ENCODE results near the gene TCTN2. TPM values are rescaled to one million over a fixed set of nuclear protein-coding genes. Genes with fewer than 3 reads are reported as not detected.

Gene TCTN2
- total and polyA plus RNA-seq, 9 donors = 6.3 to 11.7 (median 8.1) TPM

- DNase-seq = no peak
- Histone ChIP-seq H3K4me1 (ENCODE audit: control insufficient read depth, insufficient read depth, low read length) (no peaks in the 10 kb centered on the region), H3K9me3 (replicated peaks; ENCODE audit: control insufficient read depth, low read depth, low read length) (no peaks in the 10 kb centered on the region), H3K27me3 (ENCODE audit: control insufficient read depth, insufficient read depth, low read length) (no peaks in the 10 kb centered on the region), H3K4me3 (ENCODE audit: low read length) (no peak overlapping the region), H3K27ac (ENCODE audit: low read length) (no peak overlapping the region), H3K36me3 (ENCODE audit: control insufficient read depth, insufficient read depth, low read length) (peaks cover 36% of the 10 kb centered on the region)
- WGBS (ENCODE audit: insufficient coverage) = 97% methylated on average over 4 of the region's 4 CpGs
Measured at GRCh38 chr12:123654129-123654701, 16.7 kb upstream of the TCTN2 start.

DNA sequence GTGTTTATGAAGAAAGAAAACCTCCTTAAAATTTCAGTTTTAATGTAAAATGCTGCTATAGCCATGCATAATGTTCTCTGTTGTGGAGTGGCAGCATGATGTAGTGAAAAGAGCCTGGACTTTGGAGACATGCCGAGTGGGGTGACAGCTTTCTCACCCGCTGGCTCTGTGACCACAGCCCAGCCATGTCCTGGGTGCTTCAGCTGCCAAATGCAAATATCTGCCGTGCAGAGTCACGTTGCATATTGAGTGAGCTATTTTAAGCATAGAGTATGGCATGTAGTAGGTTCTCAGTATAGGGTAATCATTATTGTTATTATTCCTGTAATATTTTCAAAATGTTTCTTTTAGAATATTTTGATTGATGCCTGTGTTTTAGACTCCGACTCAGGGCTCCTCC, 15.5 kb upstream of the TCTN2 start:
- no peaks in the 10 kb centered on the region for H3K9me3 ChIP-seq (replicated peaks; ENCODE audit: control insufficient read depth, low read depth, low read length)
- peaks cover 35% of the 10 kb centered on the region for H3K36me3 ChIP-seq (ENCODE audit: control insufficient read depth, insufficient read depth, low read length)
- WGBS (ENCODE audit: insufficient coverage) = 94% methylated on average over 2 of the region's 5 CpGs
- no peak overlapping the region for H3K4me3 ChIP-seq (ENCODE audit: low read length)
- DNase-seq = peak; percentile 16
- no peaks in the 10 kb centered on the region for H3K27me3 ChIP-seq (ENCODE audit: control insufficient read depth, insufficient read depth, low read length)
- H3K27ac ChIP-seq (ENCODE audit: low read length) = no peak overlapping the region
- H3K4me1 ChIP-seq (ENCODE audit: control insufficient read depth, insufficient read depth, low read length) = no peaks in the 10 kb centered on the region

DNA sequence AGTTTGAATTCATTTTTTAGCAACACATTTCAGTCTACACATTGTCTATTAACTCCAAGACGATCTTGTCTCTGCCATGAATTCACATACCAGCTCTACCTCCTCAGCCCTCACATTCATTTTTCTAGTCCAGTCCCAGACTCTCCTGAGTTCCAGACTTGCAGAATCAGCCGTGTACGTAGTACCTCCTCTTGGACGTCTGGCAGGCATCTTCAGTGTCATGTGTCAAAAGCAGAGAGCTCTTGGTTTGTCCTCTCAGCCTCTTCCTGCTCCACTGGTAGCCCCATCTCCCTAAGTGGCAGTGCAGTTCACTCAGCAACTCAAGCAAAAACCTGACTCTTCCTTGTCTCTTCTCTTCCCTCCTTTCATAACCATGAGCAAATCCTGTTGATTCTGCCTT, 14.5 kb upstream of the TCTN2 start:
- Histone ChIP-seq H3K27me3 (ENCODE audit: control insufficient read depth, insufficient read depth, low read length) (no peaks in the 10 kb centered on the region), H3K9me3 (replicated peaks; ENCODE audit: control insufficient read depth, low read depth, low read length) (no peaks in the 10 kb centered on the region), H3K4me1 (ENCODE audit: control insufficient read depth, insufficient read depth, low read length) (no peaks in the 10 kb centered on the region), H3K36me3 (ENCODE audit: control insufficient read depth, insufficient read depth, low read length) (peaks cover 35% of the 10 kb centered on the region), H3K4me3 (ENCODE audit: low read length) (no peak overlapping the region), H3K27ac (ENCODE audit: low read length) (no peak overlapping the region)
- no peak for DNase-seq
- WGBS (ENCODE audit: insufficient coverage) = 77% methylated on average over 3 of the region's 4 CpGs

GRCh38 chr12:123657211-123657610, 13.7 kb upstream of the TCTN2 start:
- H3K4me3 ChIP-seq (ENCODE audit: low read length) = no peak overlapping the region
- H3K9me3 ChIP-seq (replicated peaks; ENCODE audit: control insufficient read depth, low read depth, low read length) = no peaks in the 10 kb centered on the region
- peaks cover 33% of the 10 kb centered on the region for H3K36me3 ChIP-seq (ENCODE audit: control insufficient read depth, insufficient read depth, low read length)
- DNase-seq = no peak
- H3K27ac ChIP-seq (ENCODE audit: low read length) = no peak overlapping the region
- H3K27me3 ChIP-seq (ENCODE audit: control insufficient read depth, insufficient read depth, low read length) = no peaks in the 10 kb centered on the region
- H3K4me1 ChIP-seq (ENCODE audit: control insufficient read depth, insufficient read depth, low read length) = no peaks in the 10 kb centered on the region
- 80% methylated on average over 9 of the region's 9 CpGs for WGBS (ENCODE audit: insufficient coverage)

DNA sequence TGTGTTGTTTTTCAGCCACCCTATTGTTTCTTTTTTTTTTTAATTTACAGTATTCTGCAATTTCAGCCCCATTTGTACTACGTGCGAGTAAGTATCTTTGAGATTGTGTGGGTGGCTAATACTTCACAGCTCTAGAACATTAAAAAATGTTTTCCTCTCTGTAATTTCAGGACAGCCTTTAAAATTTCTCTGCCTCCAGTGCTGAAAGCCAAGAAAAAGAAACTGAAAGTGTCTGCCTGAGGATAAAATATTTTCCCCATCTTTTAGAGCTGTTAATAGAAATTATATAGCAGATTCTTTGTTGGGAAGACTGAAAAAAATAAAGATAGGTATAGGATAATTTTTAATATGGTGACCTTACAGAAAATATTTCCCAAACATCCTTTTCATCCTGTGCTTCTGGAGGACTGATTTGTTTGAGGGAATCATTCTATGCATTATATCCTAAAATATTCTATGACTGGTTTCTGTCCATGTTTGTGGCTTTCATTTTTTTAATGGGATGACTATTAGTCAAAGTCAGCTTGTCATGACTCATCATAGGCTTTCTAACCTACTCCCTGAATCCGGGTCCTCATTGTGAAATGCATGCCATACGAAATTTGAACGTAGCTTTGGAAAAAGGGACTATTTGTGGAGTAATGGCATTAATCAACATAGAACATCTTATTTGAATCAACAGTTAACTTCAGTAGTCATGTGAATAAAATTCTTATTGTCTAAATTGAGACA, 10.8 kb upstream of the TCTN2 start:
- H3K27me3 ChIP-seq (ENCODE audit: control insufficient read depth, insufficient read depth, low read length) = no peaks in the 10 kb centered on the region
- WGBS (ENCODE audit: insufficient coverage) = no CpG with 5 or more reads among the region's 5 CpGs
- no peak overlapping the region for H3K27ac ChIP-seq (ENCODE audit: low read length)
- no peaks in the 10 kb centered on the region for H3K9me3 ChIP-seq (replicated peaks; ENCODE audit: control insufficient read depth, low read depth, low read length)
- H3K4me3 ChIP-seq (ENCODE audit: low read length) = no peak overlapping the region
- DNase-seq = no peak
- H3K4me1 ChIP-seq (ENCODE audit: control insufficient read depth, insufficient read depth, low read length) = no peaks in the 10 kb centered on the region
- H3K36me3 ChIP-seq (ENCODE audit: control insufficient read depth, insufficient read depth, low read length) = peaks cover 26% of the 10 kb centered on the region

- H3K27me3 ChIP-seq (ENCODE audit: control insufficient read depth, insufficient read depth, low read length) = no peaks in the 10 kb centered on the region
- no peaks in the 10 kb centered on the region for H3K9me3 ChIP-seq (replicated peaks; ENCODE audit: control insufficient read depth, low read depth, low read length)
- H3K4me1 ChIP-seq (ENCODE audit: control insufficient read depth, insufficient read depth, low read length) = peaks cover 11% of the 10 kb centered on the region
- 91% methylated on average over 5 of the region's 8 CpGs for WGBS (ENCODE audit: insufficient coverage)
- no peaks in the 10 kb centered on the region for H3K36me3 ChIP-seq (ENCODE audit: control insufficient read depth, insufficient read depth, low read length)
- H3K27ac ChIP-seq (ENCODE audit: low read length) = no peak overlapping the region
- no peak overlapping the region for H3K4me3 ChIP-seq (ENCODE audit: low read length)
- no peak for DNase-seq
Measured at GRCh38 chr12:123667771-123668170, 3.1 kb upstream of the TCTN2 start.

DNA sequence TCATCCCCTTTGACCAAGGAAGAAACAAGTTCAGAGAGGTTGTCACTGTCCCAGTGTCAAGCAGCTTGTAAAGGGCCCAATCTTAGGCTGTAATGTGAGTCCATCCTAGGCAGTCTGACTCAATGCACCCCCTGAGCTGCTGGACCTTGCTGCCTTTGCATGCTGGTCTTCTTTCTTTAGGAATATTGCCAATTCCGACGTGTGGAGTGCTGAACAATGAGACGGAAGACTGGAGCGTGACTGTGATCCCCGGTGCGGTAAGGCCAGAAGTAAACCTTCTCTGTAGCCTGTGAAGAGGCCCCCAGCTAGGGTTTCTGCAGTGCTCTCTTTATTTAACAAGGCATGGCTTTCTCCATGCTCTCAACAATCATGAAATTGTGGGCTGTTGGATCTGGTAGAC, 963 bp downstream of the TCTN2 start:
- Histone ChIP-seq H3K36me3 (ENCODE audit: control insufficient read depth, insufficient read depth, low read length) (peaks cover 20% of the 10 kb centered on the region), H3K4me3 (ENCODE audit: low read length) (peak overlapping the region; percentile 86), H3K9me3 (replicated peaks; ENCODE audit: control insufficient read depth, low read depth, low read length) (no peaks in the 10 kb centered on the region), H3K4me1 (ENCODE audit: control insufficient read depth, insufficient read depth, low read length) (peaks cover 11% of the 10 kb centered on the region), H3K27me3 (ENCODE audit: control insufficient read depth, insufficient read depth, low read length) (no peaks in the 10 kb centered on the region), H3K27ac (ENCODE audit: low read length) (no peak overlapping the region)
- WGBS (ENCODE audit: insufficient coverage) = 75% methylated on average over 6 of the region's 6 CpGs
- DNase-seq = no peak

- H3K36me3 ChIP-seq (ENCODE audit: control insufficient read depth, insufficient read depth, low read length) = peaks cover 34% of the 10 kb centered on the region
- WGBS (ENCODE audit: insufficient coverage) = no CpG with 5 or more reads among the region's 1 CpG
- no peak overlapping the region for H3K4me3 ChIP-seq (ENCODE audit: low read length)
- no peaks in the 10 kb centered on the region for H3K27me3 ChIP-seq (ENCODE audit: control insufficient read depth, insufficient read depth, low read length)
- H3K27ac ChIP-seq (ENCODE audit: low read length) = no peak overlapping the region
- H3K9me3 ChIP-seq (replicated peaks; ENCODE audit: control insufficient read depth, low read depth, low read length) = no peaks in the 10 kb centered on the region
- no peak for DNase-seq
- H3K4me1 ChIP-seq (ENCODE audit: control insufficient read depth, insufficient read depth, low read length) = peaks cover 11% of the 10 kb centered on the region
Measured at GRCh38 chr12:123675436-123675835, 4.5 kb downstream of the TCTN2 start.

DNA sequence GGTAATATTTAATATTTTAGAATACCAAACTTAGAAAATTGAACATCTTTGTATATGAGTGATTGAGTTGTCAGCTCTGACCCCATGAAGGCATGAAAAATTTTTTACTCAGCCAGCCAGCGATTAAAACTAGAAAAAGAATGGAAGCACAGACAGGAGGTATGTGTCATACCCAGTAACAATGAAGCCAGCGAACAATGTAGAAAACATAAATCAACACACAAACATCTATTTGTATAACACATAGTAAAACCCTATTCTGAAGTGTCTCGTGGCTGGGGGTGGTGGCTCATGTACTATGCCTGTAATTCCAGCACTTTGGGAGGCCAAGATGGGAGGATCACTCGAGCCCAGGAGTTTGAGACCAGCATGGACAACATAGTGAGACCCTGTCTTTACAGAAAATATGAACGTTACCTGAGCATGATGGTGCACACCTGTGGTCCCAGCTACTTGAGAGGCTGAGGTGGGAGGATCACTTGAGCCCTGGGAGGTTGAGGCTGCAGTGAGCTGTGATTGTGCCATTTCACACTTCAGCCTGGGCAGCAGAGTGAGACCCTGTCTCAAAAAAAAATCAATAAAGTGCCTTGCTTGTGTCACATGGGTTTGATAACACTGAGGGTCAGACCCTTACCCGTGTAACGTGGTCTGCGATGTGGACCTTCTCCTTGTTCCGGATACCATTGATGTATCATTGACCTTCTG, 5.9 kb downstream of the TCTN2 start:
- Histone ChIP-seq H3K9me3 (replicated peaks; ENCODE audit: control insufficient read depth, low read depth, low read length) (no peaks in the 10 kb centered on the region), H3K4me3 (ENCODE audit: low read length) (no peak overlapping the region), H3K36me3 (ENCODE audit: control insufficient read depth, insufficient read depth, low read length) (peaks cover 34% of the 10 kb centered on the region), H3K27me3 (ENCODE audit: control insufficient read depth, insufficient read depth, low read length) (no peaks in the 10 kb centered on the region), H3K4me1 (ENCODE audit: control insufficient read depth, insufficient read depth, low read length) (peaks cover 3% of the 10 kb centered on the region), H3K27ac (ENCODE audit: low read length) (no peak overlapping the region)
- 94% methylated on average over 7 of the region's 9 CpGs for WGBS (ENCODE audit: insufficient coverage)
- DNase-seq = no peak

DNA sequence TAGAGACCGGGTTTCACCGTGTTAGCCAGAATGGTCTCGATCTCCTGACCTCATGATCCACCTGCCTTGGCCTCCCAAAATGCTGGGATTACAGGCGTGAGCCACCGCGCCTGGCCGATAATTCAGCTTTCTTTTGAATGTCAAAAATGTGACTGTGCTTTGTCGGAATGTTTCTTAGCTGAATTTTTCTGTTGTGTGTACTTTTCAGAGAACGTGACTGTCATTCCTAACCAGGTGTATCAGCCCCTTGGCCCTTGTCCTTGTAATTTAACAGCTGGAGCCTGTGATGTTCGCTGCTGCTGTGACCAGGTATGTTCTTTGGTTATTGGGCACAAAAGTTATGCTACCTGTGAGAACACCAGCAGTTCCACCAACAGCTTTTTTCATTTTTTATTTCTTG, 8.1 kb downstream of the TCTN2 start:
- no peak overlapping the region for H3K4me3 ChIP-seq (ENCODE audit: low read length)
- no peaks in the 10 kb centered on the region for H3K27me3 ChIP-seq (ENCODE audit: control insufficient read depth, insufficient read depth, low read length)
- H3K4me1 ChIP-seq (ENCODE audit: control insufficient read depth, insufficient read depth, low read length) = no peaks in the 10 kb centered on the region
- no peak overlapping the region for H3K27ac ChIP-seq (ENCODE audit: low read length)
- H3K9me3 ChIP-seq (replicated peaks; ENCODE audit: control insufficient read depth, low read depth, low read length) = no peaks in the 10 kb centered on the region
- 98% methylated on average over 6 of the region's 10 CpGs for WGBS (ENCODE audit: insufficient coverage)
- no peak for DNase-seq
- peaks cover 29% of the 10 kb centered on the region for H3K36me3 ChIP-seq (ENCODE audit: control insufficient read depth, insufficient read depth, low read length)
